ENCODE data around the gene KASH5. TPM values are rescaled to one million over a fixed set of nuclear protein-coding genes. Genes with fewer than 3 reads are reported as not detected.
A peak's percentile ranks its signal among the peaks of the same experiment; 100 is the strongest.

KASH5 gene
- total and polyA plus RNA-seq, 2 experiments from 2014 or later: 0.44 TPM; not detected in 1

DNA sequence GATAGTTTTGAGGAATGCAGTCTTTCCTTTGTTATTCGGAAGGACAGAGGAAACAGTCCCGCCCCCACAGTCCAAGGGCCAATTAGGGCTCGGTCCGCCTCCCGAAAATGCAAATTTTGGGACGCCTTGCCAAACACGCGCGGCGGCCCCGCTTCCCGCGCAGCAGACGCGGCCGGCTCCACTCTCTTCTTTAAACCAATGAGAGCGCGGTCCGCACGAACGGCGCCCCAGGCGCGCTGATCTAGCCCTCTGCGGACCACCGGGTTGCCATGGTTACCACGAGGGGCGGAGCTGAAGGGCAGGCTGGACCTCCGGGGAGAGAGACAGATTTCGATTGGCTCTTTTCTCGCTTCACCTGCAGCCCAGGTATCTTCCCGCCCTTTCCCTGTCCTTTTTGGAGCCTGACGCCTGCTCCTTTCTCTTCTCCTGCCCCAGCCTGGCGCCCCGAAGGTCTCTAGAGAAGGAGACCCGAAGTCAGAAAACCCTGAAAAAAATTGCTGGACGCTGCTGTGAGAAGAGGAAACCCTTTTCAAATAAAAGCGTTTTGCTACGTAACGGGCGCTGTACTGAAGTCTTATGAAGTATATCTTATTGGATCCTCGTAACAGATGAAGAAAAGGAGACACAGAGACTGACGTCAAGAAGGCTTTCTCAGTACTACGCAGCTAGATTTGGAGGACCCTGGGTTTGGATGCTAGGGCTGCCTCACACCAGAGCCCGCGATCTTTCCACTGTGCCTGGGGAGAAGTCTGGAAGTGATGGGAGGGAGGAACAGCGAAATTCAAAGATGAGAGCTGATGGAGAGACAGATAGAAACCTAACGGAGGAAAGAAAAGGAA, 33.2 kb downstream of the KASH5 start:
- no peak overlapping the region for H3K27ac Mint-ChIP-seq
- Histone ChIP-seq H3K4me1 (ENCODE audit: insufficient read depth) (peaks cover 31% of the 10 kb centered on the region), H3K27me3 (ENCODE audit: insufficient read depth) (peaks cover 49% of the 10 kb centered on the region), H3K9me2 (ENCODE audit: insufficient read depth) (no peaks in the 10 kb centered on the region), H3K4me3 (0 out of 2 replicates have a peak overlapping the region, but pooled peaks have one; percentile 31), H3F3A (replicated peaks; ENCODE audit: low read depth) (peaks cover 26% of the 10 kb centered on the region), H3K79me2 (replicated peaks; ENCODE audit: insufficient read depth) (no peaks in the 10 kb centered on the region), H4K20me1 (replicated peaks; ENCODE audit: insufficient read depth) (peaks cover 4% of the 10 kb centered on the region; the same call in 1 of the 2 replicates), H3K27ac (ENCODE audit: low read depth) (no peak overlapping the region), H2AFZ (no peak overlapping the region), H3K4me2 (peak overlapping the region; percentile 34), H3K36me3 (ENCODE audit: insufficient read depth) (no peaks in the 10 kb centered on the region)
- DNase-seq (ENCODE audit: low spot score) (peak; percentile 99), ATAC-seq (peak; percentile 73)
- peak overlapping the region; percentile 49 for H3K4me3 Mint-ChIP-seq
- H3K4me1 Mint-ChIP-seq: peaks cover 62% of the 10 kb centered on the region
- H3K36me3 Mint-ChIP-seq (ENCODE audit: low read depth): no peaks in the 10 kb centered on the region; the same call in 2 of the 3 replicates
- H3K9me3 Mint-ChIP-seq: peaks cover 3% of the 10 kb centered on the region
- TF ChIP-seq JUNB (IDR thresholded peaks at IDR 0.05; ENCODE audit: unreplicated experiment): no peak
- TF ChIP-seq POLR2AphosphoS5 (IDR thresholded peaks at IDR 0.05; ENCODE audit: low read depth): no peak
- TF ChIP-seq, protein P1, sequence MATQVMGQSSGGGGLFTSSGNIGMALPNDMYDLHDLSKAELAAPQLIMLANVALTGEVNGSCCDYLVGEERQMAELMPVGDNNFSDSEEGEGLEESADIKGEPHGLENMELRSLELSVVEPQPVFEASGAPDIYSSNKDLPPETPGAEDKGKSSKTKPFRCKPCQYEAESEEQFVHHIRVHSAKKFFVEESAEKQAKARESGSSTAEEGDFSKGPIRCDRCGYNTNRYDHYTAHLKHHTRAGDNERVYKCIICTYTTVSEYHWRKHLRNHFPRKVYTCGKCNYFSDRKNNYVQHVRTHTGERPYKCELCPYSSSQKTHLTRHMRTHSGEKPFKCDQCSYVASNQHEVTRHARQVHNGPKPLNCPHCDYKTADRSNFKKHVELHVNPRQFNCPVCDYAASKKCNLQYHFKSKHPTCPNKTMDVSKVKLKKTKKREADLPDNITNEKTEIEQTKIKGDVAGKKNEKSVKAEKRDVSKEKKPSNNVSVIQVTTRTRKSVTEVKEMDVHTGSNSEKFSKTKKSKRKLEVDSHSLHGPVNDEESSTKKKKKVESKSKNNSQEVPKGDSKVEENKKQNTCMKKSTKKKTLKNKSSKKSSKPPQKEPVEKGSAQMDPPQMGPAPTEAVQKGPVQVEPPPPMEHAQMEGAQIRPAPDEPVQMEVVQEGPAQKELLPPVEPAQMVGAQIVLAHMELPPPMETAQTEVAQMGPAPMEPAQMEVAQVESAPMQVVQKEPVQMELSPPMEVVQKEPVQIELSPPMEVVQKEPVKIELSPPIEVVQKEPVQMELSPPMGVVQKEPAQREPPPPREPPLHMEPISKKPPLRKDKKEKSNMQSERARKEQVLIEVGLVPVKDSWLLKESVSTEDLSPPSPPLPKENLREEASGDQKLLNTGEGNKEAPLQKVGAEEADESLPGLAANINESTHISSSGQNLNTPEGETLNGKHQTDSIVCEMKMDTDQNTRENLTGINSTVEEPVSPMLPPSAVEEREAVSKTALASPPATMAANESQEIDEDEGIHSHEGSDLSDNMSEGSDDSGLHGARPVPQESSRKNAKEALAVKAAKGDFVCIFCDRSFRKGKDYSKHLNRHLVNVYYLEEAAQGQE (IDR thresholded peaks at IDR 0.05; ENCODE audit: unreplicated experiment): no peak
- TF ChIP-seq, protein P2, sequence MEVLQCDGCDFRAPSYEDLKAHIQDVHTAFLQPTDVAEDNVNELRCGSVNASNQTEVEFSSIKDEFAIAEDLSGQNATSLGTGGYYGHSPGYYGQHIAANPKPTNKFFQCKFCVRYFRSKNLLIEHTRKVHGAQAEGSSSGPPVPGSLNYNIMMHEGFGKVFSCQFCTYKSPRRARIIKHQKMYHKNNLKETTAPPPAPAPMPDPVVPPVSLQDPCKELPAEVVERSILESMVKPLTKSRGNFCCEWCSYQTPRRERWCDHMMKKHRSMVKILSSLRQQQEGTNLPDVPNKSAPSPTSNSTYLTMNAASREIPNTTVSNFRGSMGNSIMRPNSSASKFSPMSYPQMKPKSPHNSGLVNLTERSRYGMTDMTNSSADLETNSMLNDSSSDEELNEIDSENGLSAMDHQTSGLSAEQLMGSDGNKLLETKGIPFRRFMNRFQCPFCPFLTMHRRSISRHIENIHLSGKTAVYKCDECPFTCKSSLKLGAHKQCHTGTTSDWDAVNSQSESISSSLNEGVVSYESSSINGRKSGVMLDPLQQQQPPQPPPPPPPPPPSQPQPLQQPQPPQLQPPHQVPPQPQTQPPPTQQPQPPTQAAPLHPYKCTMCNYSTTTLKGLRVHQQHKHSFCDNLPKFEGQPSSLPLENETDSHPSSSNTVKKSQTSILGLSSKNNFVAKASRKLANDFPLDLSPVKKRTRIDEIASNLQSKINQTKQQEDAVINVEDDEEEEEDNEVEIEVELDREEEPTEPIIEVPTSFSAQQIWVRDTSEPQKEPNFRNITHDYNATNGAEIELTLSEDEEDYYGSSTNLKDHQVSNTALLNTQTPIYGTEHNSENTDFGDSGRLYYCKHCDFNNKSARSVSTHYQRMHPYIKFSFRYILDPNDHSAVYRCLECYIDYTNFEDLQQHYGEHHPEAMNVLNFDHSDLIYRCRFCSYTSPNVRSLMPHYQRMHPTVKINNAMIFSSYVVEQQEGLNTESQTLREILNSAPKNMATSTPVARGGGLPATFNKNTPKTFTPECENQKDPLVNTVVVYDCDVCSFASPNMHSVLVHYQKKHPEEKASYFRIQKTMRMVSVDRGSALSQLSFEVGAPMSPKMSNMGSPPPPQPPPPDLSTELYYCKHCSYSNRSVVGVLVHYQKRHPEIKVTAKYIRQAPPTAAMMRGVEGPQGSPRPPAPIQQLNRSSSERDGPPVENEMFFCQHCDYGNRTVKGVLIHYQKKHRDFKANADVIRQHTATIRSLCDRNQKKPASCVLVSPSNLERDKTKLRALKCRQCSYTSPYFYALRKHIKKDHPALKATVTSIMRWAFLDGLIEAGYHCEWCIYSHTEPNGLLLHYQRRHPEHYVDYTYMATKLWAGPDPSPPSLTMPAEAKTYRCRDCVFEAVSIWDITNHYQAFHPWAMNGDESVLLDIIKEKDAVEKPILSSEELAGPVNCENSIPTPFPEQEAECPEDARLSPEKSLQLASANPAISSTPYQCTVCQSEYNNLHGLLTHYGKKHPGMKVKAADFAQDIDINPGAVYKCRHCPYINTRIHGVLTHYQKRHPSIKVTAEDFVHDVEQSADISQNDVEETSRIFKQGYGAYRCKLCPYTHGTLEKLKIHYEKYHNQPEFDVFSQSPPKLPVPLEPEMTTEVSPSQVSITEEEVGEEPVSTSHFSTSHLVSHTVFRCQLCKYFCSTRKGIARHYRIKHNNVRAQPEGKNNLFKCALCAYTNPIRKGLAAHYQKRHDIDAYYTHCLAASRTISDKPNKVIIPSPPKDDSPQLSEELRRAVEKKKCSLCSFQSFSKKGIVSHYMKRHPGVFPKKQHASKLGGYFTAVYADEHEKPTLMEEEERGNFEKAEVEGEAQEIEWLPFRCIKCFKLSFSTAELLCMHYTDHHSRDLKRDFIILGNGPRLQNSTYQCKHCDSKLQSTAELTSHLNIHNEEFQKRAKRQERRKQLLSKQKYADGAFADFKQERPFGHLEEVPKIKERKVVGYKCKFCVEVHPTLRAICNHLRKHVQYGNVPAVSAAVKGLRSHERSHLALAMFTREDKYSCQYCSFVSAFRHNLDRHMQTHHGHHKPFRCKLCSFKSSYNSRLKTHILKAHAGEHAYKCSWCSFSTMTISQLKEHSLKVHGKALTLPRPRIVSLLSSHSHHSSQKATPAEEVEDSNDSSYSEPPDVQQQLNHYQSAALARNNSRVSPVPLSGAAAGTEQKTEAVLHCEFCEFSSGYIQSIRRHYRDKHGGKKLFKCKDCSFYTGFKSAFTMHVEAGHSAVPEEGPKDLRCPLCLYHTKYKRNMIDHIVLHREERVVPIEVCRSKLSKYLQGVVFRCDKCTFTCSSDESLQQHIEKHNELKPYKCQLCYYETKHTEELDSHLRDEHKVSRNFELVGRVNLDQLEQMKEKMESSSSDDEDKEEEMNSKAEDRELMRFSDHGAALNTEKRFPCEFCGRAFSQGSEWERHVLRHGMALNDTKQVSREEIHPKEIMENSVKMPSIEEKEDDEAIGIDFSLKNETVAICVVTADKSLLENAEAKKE (CRISPR knock-in tag; IDR thresholded peaks at IDR 0.05): no peak
- no peak for TF ChIP-seq EZH2phosphoT487 (IDR thresholded peaks at IDR 0.05; ENCODE audit: unreplicated experiment)
- TF ChIP-seq, protein P3, sequence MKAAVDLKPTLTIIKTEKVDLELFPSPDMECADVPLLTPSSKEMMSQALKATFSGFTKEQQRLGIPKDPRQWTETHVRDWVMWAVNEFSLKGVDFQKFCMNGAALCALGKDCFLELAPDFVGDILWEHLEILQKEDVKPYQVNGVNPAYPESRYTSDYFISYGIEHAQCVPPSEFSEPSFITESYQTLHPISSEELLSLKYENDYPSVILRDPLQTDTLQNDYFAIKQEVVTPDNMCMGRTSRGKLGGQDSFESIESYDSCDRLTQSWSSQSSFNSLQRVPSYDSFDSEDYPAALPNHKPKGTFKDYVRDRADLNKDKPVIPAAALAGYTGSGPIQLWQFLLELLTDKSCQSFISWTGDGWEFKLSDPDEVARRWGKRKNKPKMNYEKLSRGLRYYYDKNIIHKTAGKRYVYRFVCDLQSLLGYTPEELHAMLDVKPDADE (IDR thresholded peaks at IDR 0.05): no peak
- peak; percentile 60 for TF ChIP-seq EZH2 (IDR thresholded peaks at IDR 0.05; ENCODE audit: low read depth, unreplicated experiment)
- no peak for TF ChIP-seq ZNF331 (CRISPR knock-in tag; IDR thresholded peaks at IDR 0.05; ENCODE audit: low read depth)
- TF ChIP-seq, protein P4, sequence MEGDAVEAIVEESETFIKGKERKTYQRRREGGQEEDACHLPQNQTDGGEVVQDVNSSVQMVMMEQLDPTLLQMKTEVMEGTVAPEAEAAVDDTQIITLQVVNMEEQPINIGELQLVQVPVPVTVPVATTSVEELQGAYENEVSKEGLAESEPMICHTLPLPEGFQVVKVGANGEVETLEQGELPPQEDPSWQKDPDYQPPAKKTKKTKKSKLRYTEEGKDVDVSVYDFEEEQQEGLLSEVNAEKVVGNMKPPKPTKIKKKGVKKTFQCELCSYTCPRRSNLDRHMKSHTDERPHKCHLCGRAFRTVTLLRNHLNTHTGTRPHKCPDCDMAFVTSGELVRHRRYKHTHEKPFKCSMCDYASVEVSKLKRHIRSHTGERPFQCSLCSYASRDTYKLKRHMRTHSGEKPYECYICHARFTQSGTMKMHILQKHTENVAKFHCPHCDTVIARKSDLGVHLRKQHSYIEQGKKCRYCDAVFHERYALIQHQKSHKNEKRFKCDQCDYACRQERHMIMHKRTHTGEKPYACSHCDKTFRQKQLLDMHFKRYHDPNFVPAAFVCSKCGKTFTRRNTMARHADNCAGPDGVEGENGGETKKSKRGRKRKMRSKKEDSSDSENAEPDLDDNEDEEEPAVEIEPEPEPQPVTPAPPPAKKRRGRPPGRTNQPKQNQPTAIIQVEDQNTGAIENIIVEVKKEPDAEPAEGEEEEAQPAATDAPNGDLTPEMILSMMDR (conservative IDR thresholded peaks at IDR 0.05; ENCODE audit: low read depth in 2 of 2): no peak
- no peak for TF ChIP-seq NANOG (IDR thresholded peaks at IDR 0.05; ENCODE audit: borderline replicate concordance)
- no peak for TF ChIP-seq ZNF114 (CRISPR knock-in tag; IDR thresholded peaks at IDR 0.05)
- 0 out of 2 replicates have a peak, but pooled peaks have one; percentile 52 for TF ChIP-seq CREB1 (CRISPR knock-in tag; IDR thresholded peaks at IDR 0.05; ENCODE audit: low read depth)
- TF ChIP-seq STAT1 (IDR thresholded peaks at IDR 0.05; ENCODE audit: unreplicated experiment): no peak
- H3K27me3 Mint-ChIP-seq (ENCODE audit: insufficient read depth, low read depth, poor library complexity): peaks cover 60% of the 10 kb centered on the region

Measured in GM23338 (cell line).